NCI-H1930 (cell line): ENCODE data around the gene LEMD2.

Experiments
- DNase-seq, 2 experiments: peaks; one replicate each; lab custom pipeline; 2025; lab: John Stamatoyannopoulos, UW

Gene LEMD2

DNA sequence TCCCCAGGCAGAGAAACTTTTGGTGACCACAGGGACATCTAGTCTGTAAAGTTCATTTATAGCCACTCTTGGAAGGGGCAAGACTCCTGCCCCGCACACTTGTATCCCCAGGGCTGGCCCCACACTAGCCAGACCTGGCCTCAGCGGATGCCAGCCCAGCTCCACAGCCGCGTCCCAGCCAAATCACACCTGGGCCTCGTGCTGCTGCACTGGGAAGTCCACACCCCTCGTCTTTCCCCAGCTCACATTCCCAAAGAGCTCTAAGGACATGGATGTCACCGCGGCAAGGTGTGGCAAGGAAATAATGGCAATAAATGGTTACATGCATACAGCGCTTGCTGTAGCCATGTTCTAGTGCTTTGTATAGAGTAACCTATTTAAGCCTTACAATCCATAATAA is 50.8 kb downstream of the LEMD2 start:
- no peak for DNase-seq

DNA sequence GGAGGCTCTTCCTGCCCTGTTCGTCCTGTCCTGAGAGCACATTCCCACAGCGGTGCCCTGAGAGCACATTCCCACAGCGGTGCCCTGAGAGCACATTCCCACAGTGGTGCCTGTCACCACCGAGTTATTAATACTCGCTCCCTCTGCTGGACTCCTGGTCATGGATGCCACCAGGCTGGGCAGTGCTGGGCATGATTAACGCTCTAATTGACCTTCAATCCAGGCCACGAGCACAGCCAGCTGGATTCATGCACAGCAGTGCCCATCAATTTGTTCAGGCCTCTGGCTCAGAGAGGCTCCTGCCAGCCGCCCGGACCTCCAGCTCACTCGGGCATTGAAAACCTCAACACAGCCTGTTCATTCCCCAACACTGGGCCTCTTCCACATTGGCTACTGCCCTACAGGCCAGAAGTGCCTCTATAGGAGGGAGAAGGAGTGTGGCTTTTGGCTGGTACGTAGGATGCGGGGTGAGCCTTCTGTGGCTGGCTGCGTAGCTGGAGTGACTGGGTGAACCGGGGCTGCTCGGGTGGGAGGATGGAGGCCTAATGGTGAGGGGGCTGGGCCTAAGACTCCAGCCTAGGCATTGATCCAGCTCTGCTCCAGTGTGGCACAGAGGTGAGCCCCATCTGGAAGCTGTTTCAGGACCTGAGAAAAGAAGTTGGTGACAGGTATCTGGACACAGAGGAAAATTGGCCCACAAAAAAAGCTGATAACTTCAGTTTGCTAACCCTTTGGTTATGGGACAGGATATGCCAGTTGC is 51.5 kb downstream of the LEMD2 start:
- no peak for DNase-seq

DNA sequence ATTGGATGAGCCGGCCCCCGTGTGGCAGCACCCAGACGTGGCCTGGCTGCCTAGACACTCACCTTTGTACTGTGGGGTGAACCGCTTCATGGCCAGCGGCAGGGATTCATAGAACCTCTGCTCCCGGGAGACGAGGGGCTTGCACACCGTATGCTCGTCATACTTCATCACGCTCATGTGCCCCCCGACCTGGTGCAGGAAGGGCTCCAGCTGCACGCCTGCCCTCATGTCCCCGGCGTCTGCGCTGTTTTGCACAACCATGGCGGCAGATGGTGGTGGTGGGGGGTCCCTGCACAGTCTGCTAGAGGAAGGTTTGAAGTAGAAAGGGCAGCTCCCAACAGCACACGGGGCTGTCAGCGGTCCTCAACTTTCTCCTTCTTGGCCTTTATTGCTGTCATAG is 53.7 kb downstream of the LEMD2 start:
- no peak for DNase-seq

DNA sequence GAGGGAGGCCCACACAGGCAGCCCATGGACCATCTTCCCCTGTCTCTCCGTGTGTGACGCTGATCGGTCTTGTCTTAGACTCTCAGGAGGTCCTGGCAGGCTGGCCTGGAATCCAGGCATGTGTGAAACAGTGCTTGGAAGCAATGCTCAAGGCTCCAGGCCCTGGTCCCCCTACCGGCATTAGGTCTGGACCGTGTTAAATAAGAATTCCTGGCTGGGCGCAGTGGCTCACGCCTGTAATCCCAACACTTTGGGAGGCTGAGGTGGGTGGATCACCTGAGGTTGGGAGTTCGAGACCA is 55.3 kb downstream of the LEMD2 start:
- no peak for DNase-seq

DNA sequence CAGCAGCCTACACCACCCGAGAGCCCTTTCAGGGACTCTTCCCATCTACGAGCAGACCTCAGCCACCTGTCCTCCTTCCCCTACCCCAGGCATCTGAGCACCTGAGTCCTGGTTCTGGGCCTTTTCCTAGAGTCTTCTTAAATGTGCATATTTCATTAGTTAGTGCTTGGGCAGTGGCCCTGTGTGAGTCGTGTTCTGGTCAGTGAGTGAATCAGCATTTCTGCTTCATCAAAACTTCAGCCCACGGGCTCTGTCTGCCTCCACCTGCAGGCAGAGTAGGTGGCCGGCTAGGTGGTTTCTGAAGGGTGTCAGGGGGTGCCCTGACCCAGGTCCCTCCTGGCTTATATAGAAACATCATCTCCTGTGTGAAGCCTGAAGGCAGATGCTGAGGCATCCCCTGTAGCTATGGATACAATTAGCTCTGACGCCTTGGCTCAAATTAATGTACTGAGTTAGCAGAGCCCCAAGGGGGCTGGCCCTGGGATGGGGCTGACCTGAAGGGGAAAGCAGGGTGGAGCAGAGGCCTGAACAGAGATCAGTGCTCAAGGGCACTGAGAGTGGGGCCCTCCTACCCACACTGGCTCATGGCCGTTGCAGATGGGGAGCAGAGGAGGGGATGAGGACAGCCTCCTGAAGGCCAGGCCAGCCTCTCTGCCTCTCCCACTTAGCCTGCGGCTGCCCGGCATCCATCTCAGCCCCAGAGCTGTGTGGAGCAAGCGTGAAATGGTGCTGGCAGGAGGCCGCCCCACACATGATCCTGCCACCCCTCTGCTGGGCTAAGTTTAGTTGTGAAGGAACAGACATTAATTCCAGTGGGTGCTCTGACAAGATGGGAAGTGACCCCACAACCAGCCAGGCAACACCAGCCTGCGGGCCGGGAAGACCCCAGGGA is 55.9 kb downstream of the LEMD2 start:
- DNase-seq, result no peak

DNA sequence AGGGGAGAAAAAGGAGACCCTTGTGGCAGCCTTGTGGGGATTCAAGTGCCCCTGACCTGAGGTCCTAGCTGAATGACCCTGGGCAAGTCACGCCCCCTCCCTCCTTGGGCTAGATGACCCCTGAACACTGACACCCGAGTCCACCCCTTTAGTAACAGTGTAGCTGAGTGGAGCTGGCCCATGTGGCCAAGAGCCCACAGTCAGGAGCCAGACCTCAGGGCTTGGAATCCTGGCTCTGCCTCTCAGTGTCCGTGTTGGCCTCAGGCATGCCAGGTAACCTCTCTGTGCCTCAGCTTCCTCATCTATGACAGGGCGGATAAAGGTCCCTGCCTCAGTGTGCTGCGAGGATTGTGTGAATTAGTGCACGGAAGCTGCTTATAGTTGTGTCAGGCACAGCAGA is 56.5 kb downstream of the LEMD2 start:
- DNase-seq, result no peak

DNA sequence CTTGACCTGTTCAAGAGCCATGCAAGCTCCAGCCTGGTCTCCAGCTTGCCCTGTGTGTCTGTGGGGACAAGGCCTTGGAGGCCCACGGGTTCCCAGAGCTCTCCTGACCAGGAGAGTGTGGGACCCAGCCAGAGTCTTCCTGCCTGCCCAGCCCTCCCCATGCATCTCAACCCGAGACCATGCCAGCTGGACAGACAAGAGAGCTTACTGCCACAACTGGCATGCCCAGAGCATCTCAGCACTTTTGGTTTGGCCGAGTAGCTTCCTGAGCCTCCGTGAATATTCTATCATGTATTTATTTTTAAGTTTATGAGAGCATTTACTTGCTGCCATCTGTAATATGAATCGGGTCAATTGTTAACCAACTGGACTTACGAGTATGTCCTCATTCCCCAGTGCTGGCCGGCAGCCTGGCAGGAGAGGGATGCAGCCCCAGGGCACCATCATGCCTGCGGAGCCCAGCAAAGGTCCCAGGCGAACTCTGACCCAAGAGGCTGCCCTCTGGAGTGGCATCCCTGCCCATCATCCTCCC is 57.1 kb downstream of the LEMD2 start:
- DNase-seq, result no peak

DNA sequence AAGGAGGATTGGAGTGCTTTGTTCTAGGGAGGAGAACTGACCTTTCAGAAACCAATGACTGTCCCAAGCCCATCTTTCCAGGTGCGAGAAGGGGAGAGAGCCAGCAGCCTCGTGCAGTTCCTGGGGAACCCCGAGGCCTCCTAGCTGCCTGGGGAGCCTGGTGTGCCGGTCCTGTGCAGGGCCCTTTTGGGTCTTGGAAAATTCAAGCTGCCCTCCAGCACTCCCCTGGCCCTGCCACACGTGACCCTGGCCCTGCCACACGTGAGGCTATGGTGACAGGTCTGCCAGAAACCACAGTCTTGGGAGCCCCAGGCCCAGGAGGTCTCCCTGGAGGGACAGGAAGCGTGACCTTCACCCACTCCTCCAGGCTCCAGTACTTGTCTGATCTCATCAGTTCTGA is 57.9 kb downstream of the LEMD2 start:
- DNase-seq, result no peak

DNA sequence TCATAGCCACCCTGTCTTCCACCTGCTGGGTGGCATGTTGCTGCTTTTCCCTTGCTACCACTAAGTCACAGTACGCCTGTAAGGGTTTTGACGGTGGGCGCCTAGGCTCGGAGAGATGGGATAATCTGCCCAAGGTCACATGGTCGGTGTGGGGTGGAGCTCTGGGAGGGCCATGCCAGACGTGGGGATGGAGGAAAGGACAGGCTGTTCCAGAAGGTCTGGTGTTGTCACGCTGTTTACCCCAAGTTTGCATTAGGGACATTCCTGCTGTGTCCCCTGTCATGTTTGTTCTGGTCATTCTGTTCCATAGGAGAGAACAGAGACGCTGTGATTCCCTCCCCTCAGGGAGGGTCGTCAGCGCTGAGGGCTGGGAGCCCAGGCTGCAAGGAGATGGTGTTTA is 58.3 kb downstream of the LEMD2 start:
- no peak for DNase-seq

DNA sequence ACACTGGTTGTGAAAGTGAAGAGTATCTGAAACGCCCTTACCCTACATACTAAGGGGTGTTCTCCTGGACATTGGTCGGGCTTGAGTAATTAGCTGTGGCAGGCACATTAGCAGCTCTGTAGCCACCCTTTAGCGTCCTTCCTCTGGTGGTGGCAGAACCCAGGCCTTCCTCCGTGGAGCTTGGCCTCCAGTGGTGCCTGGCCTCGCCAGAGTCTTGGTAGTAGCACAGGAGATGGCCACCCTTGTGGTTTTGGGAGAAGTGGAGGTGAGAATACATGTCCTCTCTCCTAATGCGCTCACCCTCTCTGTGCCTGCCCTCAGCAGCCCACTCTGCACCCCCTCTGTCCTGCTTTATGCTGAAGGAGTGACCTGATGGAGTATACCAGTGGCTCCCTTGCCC is 59.9 kb downstream of the LEMD2 start:
- DNase-seq, result no peak

DNA sequence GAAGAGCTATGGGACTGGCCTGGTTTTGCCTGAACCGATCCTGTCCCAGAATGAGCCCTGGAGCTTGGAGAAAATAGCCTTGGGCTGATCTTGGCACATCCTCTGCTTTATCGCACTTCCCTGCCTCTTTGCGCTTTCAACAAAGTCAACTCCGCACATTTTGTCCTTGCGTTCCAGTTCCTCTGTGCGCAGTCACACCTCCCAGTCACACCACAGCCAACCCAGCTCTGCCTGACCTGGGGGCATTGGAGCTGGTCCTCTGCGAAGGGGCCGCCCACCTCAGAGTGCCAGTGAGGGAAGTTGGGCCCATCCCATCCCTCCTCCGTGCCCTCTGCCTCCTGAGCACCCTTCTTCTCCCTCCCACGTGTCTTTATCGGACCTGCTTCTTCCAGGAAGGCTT is 60.5 kb downstream of the LEMD2 start:
- no peak for DNase-seq

DNA sequence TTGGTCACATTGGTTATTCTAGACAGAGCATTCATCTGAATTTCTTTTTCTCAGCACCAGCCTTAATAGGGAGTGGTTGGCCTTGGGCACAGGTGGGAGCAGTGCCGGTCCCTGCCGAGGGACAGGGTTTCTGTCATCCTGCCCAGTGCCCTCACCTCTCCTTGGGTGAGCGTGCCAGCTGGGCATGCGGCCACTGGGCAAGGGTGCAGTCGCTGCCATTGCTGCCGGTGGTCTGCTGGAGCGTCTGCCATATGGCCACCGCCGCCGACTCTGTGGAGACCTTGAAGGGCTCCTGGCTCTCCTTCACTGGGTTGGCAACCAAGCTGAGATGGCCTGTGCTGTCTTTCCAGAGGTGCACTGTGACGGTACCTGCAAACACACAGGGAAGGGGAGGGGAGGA is 61.0 kb downstream of the LEMD2 start:
- DNase-seq, result no peak

DNA sequence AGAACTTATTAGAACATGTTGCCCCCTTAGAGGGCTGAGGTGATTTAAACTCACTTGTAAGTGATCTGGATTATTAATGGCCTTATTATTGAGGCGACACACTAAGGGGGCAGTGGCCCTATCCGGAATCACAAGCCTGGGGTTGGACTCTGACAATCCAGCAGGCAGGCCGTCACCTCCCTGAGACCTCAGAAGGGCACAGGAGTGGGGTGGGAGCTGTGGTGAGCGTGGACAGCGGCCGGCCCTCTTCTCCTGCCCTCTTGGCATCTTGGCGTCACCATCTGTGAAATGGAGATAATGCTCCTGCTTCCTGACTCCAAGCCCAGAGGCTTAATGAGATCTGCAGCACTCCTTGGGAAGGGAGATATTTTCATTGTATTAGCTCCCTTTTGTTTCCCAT is 61.8 kb downstream of the LEMD2 start:
- DNase-seq, result no peak

DNA sequence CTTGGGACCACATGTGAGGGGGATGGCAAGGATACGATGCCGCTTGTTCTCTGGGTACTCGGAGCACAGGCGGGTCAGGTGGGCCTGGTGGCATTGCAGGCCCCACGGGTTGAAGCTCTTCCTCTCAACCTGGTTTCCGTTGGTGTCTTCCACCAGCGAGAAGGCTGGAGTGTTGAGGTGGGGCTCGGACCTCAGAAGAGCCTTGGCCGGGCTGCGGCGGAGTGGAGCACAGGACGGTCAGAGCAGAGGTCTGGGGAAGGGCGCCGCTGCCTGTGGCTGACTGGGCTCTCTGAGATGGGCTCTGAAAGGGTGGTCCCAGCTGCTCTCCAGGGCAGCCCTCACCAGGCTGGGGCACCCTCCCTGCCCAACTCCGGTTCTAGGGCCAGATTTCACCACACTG is 62.2 kb downstream of the LEMD2 start:
- no peak for DNase-seq

DNA sequence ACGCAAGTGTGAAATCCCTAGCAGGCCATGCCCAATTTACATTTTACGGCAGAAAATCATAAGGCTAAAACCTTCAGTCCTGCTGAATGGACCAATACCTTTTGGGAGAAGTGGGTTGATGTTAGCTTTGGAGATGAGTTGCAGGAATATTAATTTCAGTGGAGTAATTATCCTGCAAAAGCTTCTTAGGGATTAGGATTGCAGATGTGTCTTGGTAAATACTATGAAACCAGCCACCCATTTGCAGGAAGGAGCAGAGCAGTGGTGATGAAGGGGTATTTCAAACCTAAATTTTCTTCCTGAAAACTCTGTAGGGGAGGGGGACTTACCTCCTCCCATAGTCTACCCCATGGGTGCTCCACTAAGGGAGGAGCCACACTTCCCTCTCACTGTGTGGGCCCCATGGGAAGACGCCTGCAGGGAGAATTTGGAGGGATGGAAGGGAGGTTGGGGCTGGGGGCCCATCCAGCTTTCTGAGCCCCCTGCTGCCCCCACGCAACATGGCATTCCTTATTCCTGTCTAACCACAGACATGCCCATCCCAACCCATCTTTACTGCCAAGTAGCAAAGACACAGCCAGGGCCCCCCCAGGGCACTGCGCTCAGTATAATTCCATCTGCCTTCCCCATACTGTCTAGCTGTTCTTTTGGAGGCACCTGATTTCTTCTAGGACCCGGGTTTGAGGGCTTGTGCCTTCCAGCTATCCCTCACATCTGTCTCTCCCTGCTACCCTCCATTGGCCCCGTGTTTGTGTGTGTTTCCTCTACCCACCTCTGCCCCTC is 62.8 kb downstream of the LEMD2 start:
- DNase-seq, result no peak

DNA sequence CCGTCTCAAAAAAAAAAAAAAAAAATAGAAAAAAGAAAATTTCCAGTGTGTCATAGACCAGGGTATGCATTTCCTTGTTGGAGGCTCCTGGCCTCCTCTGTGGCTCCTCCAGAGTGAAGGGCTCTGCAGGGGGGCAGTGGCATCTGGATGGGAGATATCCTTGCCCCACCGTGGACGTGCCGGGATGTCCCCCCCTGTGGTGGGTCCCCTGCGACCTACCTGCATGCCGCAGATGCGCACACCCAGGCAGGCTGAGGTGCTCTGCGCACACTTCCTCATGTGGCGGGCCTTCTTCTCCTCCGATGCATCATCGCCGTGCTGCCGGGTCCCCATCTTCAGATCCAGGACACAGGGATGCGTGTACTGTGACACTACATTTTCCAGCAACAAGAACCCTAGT is 63.7 kb downstream of the LEMD2 start:
- DNase-seq, result no peak

DNA sequence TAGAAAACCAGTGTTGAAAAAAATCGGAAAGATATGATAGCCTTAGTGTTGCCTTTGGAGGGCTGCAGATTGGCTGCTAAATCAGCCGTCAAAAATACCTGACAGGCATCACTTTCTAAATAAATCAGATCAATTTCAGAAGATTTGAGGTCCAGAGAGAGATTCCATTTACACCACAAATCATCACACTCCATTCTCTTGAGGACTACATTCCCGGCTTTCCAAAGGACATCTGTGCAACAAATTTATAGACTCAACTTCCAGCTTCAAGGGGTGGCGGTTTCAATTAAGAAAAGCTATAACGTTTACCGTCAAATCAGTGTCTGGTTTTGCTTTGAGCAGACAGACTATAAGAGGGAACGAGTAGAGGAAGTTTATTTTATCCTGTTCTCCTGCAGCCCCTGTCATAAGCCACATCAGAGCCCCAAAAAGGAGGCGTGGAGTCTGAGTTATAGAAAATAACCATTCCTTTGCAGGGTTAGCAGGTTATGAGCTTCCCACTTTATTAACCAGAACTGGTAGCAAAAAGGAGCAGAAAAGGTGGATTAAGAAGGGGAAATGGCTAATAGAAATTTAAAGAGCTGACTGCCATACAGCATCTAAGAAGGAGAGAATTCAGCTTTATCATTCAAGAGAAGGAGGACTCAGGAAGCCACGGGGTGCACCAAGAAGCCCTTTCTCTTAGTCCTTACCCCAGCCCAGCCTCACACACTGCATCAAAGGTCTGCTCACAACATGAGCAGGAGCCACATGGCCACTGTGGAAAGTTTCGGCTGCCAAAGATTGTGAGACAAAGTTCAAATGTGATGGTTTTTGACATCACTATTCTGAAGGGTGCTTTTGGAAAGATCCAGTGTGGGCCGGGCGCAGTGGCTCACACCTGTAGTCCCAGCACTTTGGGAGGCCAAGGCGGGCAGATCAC is 64.6 kb downstream of the LEMD2 start:
- no peak for DNase-seq

DNA sequence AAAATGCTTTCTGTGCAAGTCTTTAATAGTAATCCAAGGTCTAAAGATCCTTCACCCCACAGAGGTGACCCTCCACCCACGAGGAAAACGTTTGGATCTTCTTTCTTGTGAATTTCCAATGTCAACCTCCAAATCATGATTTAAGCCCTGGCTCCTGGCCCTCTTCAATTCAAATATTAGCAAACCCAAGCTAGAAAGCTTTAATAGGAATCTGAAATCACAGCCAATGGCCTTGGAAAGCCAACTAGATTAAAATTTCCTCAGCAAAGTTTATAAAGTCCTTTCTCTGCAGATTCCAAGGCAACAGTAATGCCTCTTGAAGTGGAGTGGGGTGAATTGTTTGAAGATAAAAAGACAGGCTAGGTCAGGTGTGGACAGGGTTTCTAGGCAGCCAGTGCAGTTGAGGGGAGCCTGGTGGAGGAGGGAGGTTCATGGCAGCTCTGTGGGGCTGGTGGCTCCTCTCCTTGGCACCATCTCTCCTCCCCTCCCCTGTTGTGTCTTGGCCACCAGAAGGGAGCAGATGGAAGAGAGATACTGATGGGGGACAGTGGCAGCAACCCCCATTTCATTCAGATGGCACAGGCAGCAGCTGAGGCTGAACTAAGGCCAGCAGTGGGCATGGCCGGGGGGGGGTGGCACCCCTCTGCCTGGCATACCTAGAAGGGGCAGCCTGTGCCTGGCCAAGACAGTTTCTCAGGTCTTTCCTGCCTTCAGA is 65.4 kb downstream of the LEMD2 start:
- DNase-seq, result no peak

DNA sequence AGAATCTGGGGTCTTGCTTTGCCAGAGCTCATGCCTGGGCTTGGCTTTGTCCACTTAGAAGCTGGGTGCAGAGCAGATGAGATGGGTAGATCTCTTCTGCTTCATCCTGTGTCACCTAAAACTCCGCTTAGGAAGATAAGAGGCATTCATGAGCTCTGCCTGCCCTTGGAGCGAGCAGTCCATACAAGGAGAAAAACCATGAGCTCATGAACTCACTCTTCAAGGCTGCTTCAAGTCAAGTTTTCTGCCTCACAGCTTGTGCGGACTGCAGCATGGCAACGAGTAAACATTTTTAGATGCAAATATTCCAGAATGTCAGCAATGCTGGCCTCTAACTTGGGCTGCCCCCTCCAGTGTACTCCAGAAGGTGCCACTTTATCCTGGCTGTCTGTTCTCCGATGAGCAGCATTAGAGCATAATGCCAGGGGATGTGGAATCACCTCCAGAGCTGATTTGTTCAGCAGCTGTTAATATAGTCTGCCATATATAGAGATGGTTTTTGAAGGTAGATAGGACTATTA is 66.8 kb downstream of the LEMD2 start:
- no peak for DNase-seq

DNA sequence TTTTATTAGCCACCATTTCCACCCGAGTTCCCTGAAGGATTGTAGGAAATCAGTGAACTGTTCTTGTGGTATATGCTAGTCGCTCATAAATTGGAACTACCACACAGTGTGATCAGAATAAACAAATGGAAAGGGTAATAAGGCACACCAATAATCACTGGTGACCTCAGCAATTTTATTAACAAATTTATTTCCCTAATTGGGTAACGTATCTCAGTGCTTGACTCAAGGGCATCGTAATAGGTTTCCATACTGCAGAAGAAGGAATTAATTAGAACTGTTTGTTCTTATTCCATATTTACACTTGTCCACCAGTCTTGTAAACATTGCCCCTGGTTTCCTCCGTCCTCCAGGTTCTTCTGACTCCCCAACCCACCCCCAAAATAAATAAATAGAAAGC is 67.4 kb downstream of the LEMD2 start:
- no peak for DNase-seq
